H1 (cell line): ENCODE results near the gene SPTSSA. TPM values are rescaled to one million over a fixed set of nuclear protein-coding genes. Genes with fewer than 3 reads are reported as not detected.
A peak's percentile ranks its signal among the peaks of the same experiment; 100 is the strongest.

Experiments used
- CTCF ChIA-PET: fragments of 300-600 bp; sonication (Branson Sonifier 250); formaldehyde crosslinking; loops from one replicate; lab custom pipeline; 2021; ENCODE audit not compliant: partially characterized antibody; lab: Charles Lee
- POLR2A ChIA-PET: fragments of 300-600 bp; sonication (Branson Sonifier 250); formaldehyde crosslinking; loops from one replicate; lab custom pipeline; 2021; ENCODE audit warnings: inconsistent platforms; ENCODE audit not compliant: partially characterized antibody; lab: Charles Lee
- DNase-seq, 2 experiments: peaks; one replicate each; pipeline versions ENCODE4 v3.0.0 to v3.0.0-alpha.2; 2010 to 2022; ENCODE audit warnings: low spot score in 2 of 2, low read depth in 1 of 2, mixed read lengths in 1 of 2
- FAIRE-seq: peaks from 2 replicates; lab custom pipeline; 2011; peaks lifted over from hg19 to GRCh38; lab: Jason Lieb, UNC
- H2AFZ ChIP-seq: 2 replicates; pipeline ENCODE4 v1.8.1; 2012; ENCODE audit warnings: low read length, inconsistent platforms
- H2AK5ac ChIP-seq: 2 replicates; pipeline ENCODE4 v1.6.1; 2013; ENCODE audit warnings: low read depth, low read length
- H2BK120ac ChIP-seq: replicated peaks from 2 replicates; pipeline ENCODE3; 2013; ENCODE audit warnings: low read depth, low read length, inconsistent platforms
- H2BK12ac ChIP-seq: 2 replicates; pipeline ENCODE4 v1.6.1; 2013; ENCODE audit warnings: low read depth, low read length
- H2BK15ac ChIP-seq: 2 replicates; pipeline ENCODE4 v1.6.1; 2013; ENCODE audit warnings: low read length
- H2BK20ac ChIP-seq: 2 replicates; pipeline ENCODE4 v1.6.1; 2013; ENCODE audit warnings: low read length
- H2BK5ac ChIP-seq: 2 replicates; pipeline ENCODE4 v1.6.1; 2013; ENCODE audit warnings: low read depth, low read length
- H3K14ac ChIP-seq: 2 replicates; pipeline ENCODE4 v1.6.1; 2013; ENCODE audit warnings: inconsistent platforms; ENCODE audit not compliant: insufficient read length
- H3K18ac ChIP-seq: 2 replicates; pipeline ENCODE4 v1.6.1; 2013; ENCODE audit warnings: low read length; ENCODE audit errors: extremely low read depth
- H3K23ac ChIP-seq: 2 replicates; pipeline ENCODE4 v1.6.1; 2013; ENCODE audit warnings: inconsistent platforms; ENCODE audit not compliant: insufficient read length
- H3K23me2 ChIP-seq: 2 replicates; pipeline ENCODE4 v1.6.1; 2013; ENCODE audit warnings: low read depth, low read length
- H3K27ac ChIP-seq: 2 replicates; pipeline ENCODE4 v1.6.1; 2011; ENCODE audit warnings: low read depth, low read length, inconsistent platforms
- H3K27me3 ChIP-seq, 4 experiments: replicated peaks in 1 of 4; 1 replicate in 1 of 4; 2 replicates in 3 of 4; pipeline versions ENCODE4 v1.6.1 to v1.8.1; 2011 to 2013; ENCODE audit warnings: low read length in 3 of 4, mild to moderate bottlenecking in 3 of 4, inconsistent platforms in 2 of 4, mixed read lengths in 2 of 4, moderate library complexity in 1 of 4; ENCODE audit not compliant: control insufficient read depth in 3 of 4, insufficient read depth in 3 of 4; ENCODE audit errors: extremely low read depth in 1 of 4
- H3K36me3 ChIP-seq, 4 experiments: 2 replicates each; pipeline versions ENCODE4 v1.6.1 to v1.8.1; 2011 to 2013; ENCODE audit warnings: mild to moderate bottlenecking in 4 of 4, low read length in 3 of 4, moderate library complexity in 2 of 4, control low read depth in 1 of 4, inconsistent platforms in 1 of 4; ENCODE audit not compliant: insufficient read depth in 4 of 4, control insufficient read depth in 2 of 4
- H3K4ac ChIP-seq: replicated peaks from 2 replicates; pipeline ENCODE3; 2013; ENCODE audit warnings: low read length, low read depth, mixed read lengths, inconsistent platforms; ENCODE audit not compliant: insufficient read length
- H3K4me1 ChIP-seq, 4 experiments: replicated peaks in 1 of 4; 1 replicate in 1 of 4; 2 replicates in 3 of 4; pipeline versions ENCODE4 v1.6.1 to v1.8.1; 2011 to 2013; ENCODE audit warnings: low read length in 3 of 4, inconsistent platforms in 2 of 4, mixed read lengths in 1 of 4; ENCODE audit not compliant: insufficient read depth in 4 of 4, control insufficient read depth in 3 of 4
- H3K4me2 ChIP-seq, 2 experiments: 2 replicates each; pipeline versions ENCODE4 v1.6.1 to v1.8.1; 2011 to 2013; ENCODE audit warnings: low read depth in 2 of 2, low read length in 2 of 2, control low read depth in 1 of 2, inconsistent platforms in 1 of 2, mild to moderate bottlenecking in 1 of 2; ENCODE audit not compliant: insufficient read depth in 1 of 2
- H3K4me3 ChIP-seq, 4 experiments: fragments of 200-600, 300-600 bp in 1 of 4; sonication (generic), shearing (Covaris generic), sonication (Bioruptor Twin) in 1 of 4; 2 replicates each; pipeline versions ENCODE4 v1.5.1 to v1.8.1; 2011 to 2016; ENCODE audit warnings: low read length in 4 of 4, low read depth in 3 of 4, control low read depth in 2 of 4, inconsistent platforms in 2 of 4, mild to moderate bottlenecking in 2 of 4, mixed read lengths in 1 of 4, moderate library complexity in 1 of 4; ENCODE audit not compliant: insufficient read depth in 2 of 4; ENCODE audit errors: extremely low read depth in 1 of 4
- H3K56ac ChIP-seq: replicated peaks from 2 replicates; pipeline ENCODE3; 2013; ENCODE audit warnings: low read depth, mild to moderate bottlenecking, mixed read lengths, low read length, inconsistent platforms; ENCODE audit not compliant: insufficient read length
- H3K79me1 ChIP-seq: 2 replicates; pipeline ENCODE4 v1.6.1; 2013; ENCODE audit warnings: low read depth, low read length, control low read depth
- H3K79me2 ChIP-seq, 2 experiments: 2 replicates each; pipeline versions ENCODE4 v1.6.1 to v1.8.1; 2012 to 2013; ENCODE audit warnings: low read length in 2 of 2, mild to moderate bottlenecking in 2 of 2, inconsistent platforms in 1 of 2; ENCODE audit not compliant: insufficient read depth in 2 of 2, control insufficient read depth in 1 of 2
- H3K9ac ChIP-seq, 4 experiments: replicated peaks in 1 of 4; 1 replicate in 1 of 4; 2 replicates in 3 of 4; pipeline versions ENCODE4 v1.6.1 to v1.8.1; 2011 to 2013; ENCODE audit warnings: low read depth in 3 of 4, low read length in 3 of 4, control low read depth in 2 of 4, mild to moderate bottlenecking in 2 of 4, moderate library complexity in 2 of 4, inconsistent platforms in 1 of 4; ENCODE audit errors: extremely low read depth in 1 of 4
- H3K9me3 ChIP-seq, 2 experiments: 2 replicates each; pipeline versions ENCODE4 v1.6.1 to v1.8.1; 2012 to 2013; ENCODE audit warnings: mild to moderate bottlenecking in 2 of 2, moderate library complexity in 2 of 2, control low read depth in 1 of 2, inconsistent platforms in 1 of 2, low read depth in 1 of 2, low read length in 1 of 2, mixed read lengths in 1 of 2; ENCODE audit not compliant: insufficient read depth in 2 of 2
- H4K20me1 ChIP-seq, 2 experiments: replicated peaks in 1 of 2; 2 replicates each; pipeline versions ENCODE3 to v1.8.1; 2011 to 2013; ENCODE audit warnings: inconsistent platforms in 2 of 2, low read length in 2 of 2, mild to moderate bottlenecking in 1 of 2; ENCODE audit not compliant: insufficient read depth in 2 of 2, control insufficient read depth in 1 of 2
- H4K5ac ChIP-seq: 2 replicates; pipeline ENCODE4 v1.6.1; 2013; ENCODE audit warnings: low read length, low read depth, mixed read lengths, inconsistent platforms; ENCODE audit not compliant: insufficient read length
- H4K8ac ChIP-seq: 2 replicates; pipeline ENCODE4 v1.8.0; 2013; ENCODE audit warnings: mild to moderate bottlenecking, moderate library complexity, low read length, inconsistent platforms; ENCODE audit not compliant: insufficient read depth; ENCODE audit errors: extremely low read depth
- H4K91ac ChIP-seq: replicated peaks from 2 replicates; pipeline ENCODE3; 2013; ENCODE audit warnings: low read length, mixed read lengths, inconsistent platforms; ENCODE audit not compliant: insufficient read length
- ATF3 ChIP-seq: IDR thresholded peaks from 2 replicates; pipeline ENCODE4 v1.6.1; 2011; ENCODE audit warnings: low read depth, mild to moderate bottlenecking, low read length; ENCODE audit not compliant: insufficient read depth
- CHD2 ChIP-seq: IDR thresholded peaks from 2 replicates; pipeline ENCODE4 v1.6.1; 2012; ENCODE audit warnings: low read length, improper control_type of control experiment
- EP300 ChIP-seq, 2 experiments: IDR thresholded peaks; 1 replicate in 1 of 2; 2 replicates in 1 of 2; pipeline ENCODE4 v1.6.1; 2011 to 2012; ENCODE audit warnings: low read depth in 2 of 2, low read length in 2 of 2, mild to moderate bottlenecking in 2 of 2, borderline replicate concordance in 1 of 2, inconsistent platforms in 1 of 2, moderate library complexity in 1 of 2
- POU5F1 ChIP-seq: IDR thresholded peaks from 2 replicates; pipeline ENCODE4 v1.6.1; 2011; ENCODE audit warnings: low read depth, mild to moderate bottlenecking, low read length, moderate library complexity
- TAF7 ChIP-seq: optimal IDR thresholded peaks from 2 replicates; pipeline ENCODE3; 2011; ENCODE audit warnings: low read depth, mild to moderate bottlenecking, inconsistent platforms, low read length, moderate library complexity, borderline replicate concordance
- WGBS, 2 experiments: shearing (Covaris generic) in 1 of 2; methylation state at CpG; one replicate each; pipeline versions ENCODE4 v1.1.6 to v1.1.7; 2013 to 2015; ENCODE audit warnings: low lambda C conversion rate in 2 of 2, mixed read lengths in 2 of 2, inconsistent platforms in 1 of 2, low coverage in 1 of 2, missing lambda C conversion rate in 1 of 2; ENCODE audit not compliant: insufficient replicate concordance in 2 of 2, insufficient coverage in 1 of 2, insufficient read length in 1 of 2; ENCODE audit errors: extremely low coverage in 1 of 2, missing lambda C conversion rate in 1 of 2; 5-methylcytosine and 5-hydroxymethylcytosine counted together
- polyA plus RNA-seq, 7 experiments: library from polyadenylated mRNA; depleted of rRNA in 3 of 7; stranded (reverse) in 5 of 7; unstranded in 2 of 7; fragments of >200 nt in 5 of 7; fragments of 200-250 nt in 2 of 7; gene quantifications; 1 replicate in 5 of 7; 2 replicates in 1 of 7; 4 replicates in 1 of 7; pipeline versions ENCODE4 v1.2.1 to v1.2.3, GENCODE V29; 2011 to 2013; ENCODE audit warnings: missing spikeins in 2 of 7, mixed read lengths in 2 of 7
- total RNA-seq: library from RNA; stranded (reverse); fragmentation: NEBNext Ultra II Directional; extraction: Animal tissue kit (Norgen Biotek cat#: 25700); gene quantifications from 2 replicates; pipeline ENCODE4 v1.2.1, GENCODE V29; 2021

The SPTSSA gene
- total and polyA plus RNA-seq, 2 of the 8 experiments (the other 6 are each of a cell fraction or from before 2014, with no cell fraction given) = 24.9 to 28.5 TPM

DNA sequence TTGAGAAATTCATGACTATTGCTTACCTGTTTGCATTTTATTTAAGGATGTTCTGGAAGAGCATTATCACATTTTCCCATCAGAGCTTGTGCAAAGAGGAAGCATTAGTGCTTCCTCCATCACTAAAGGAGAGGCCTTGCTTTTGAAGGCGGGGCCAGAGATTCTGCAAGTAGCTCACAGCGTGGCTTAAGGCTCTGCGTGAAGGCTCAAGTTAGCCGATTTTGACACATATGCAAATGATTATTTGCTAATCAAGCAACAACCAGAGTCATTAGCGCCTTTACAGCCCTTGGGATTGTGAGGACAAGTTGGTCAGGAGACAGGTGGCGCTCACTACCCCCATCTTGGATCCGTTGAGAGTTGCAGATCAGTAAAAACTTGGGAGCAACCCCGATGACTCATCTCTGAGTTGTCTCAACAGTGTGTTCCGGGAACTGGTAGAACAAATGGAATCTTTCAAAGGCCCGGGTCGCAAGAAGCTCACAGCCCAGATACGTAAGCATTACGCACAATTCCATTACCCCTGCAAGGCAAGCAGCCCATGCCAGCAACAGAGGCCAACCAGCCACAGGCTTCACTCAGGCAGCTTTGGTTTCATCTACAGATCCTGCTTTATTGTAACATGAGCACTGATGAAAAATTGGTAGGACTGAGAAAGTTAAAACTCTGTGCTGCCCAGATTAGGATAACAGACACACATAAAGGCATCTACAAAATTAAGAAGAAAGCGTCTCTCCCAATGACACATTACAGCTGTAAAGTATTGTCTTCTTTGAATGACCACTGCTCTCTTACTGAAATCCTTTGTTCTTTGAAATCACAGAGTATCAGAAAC is 34.9 kb upstream of the SPTSSA start:
- POLR2A ChIA-PET = interaction anchor here (0.6 to 1.5 kb wide), 4 partner anchors 9 to 37 kb away, joined by 3 to 5 read pairs (median 3); partner anchors contain the start of gene SPTSSA
- H3K4me2 ChIP-seq = peak overlapping the region in 1 of 2 experiments; percentile 42; a peak in 1 of 4 replicates
- no peak overlapping the region for H4K5ac ChIP-seq
- peaks cover 0 to 4% (median 3%) of the 10 kb centered on the region in 4 experiments; a peak in 4 of 7 replicates for H3K4me1 ChIP-seq
- 0 out of 2 replicates have a peak overlapping the region, but pooled peaks have one; percentile 28 for H2BK12ac ChIP-seq
- H3K36me3 ChIP-seq = no peaks in the 10 kb centered on the region
- 41% methylated on average over 14 of the region's 14 CpGs; no CpG with 5 or more reads in 1 of the 2 experiments for WGBS, 2 experiments
- no peak overlapping the region for H3K4ac ChIP-seq
- H2BK20ac ChIP-seq = 0 out of 2 replicates have a peak overlapping the region, but pooled peaks have one; percentile 68
- H3K9ac ChIP-seq = peak overlapping the region in 1 of 4 experiments; percentile 13; a peak in 1 of 7 replicates
- no peak overlapping the region for H2AK5ac ChIP-seq
- peak; percentile 56 to 58 for DNase-seq
- H2BK5ac ChIP-seq = 0 out of 2 replicates have a peak overlapping the region, but pooled peaks have one; percentile 6
- no peaks in the 10 kb centered on the region for H3K23me2 ChIP-seq
- CTCF ChIA-PET = interaction anchor here (0.9 to 2.1 kb wide), 9 partner anchors 8 to 165 kb away, joined by 3 to 8 read pairs (median 4); no protein-coding TSS in a partner anchor
- H3K27me3 ChIP-seq = no peaks in the 10 kb centered on the region
- H2BK15ac ChIP-seq = 0 out of 2 replicates have a peak overlapping the region, but pooled peaks have one; percentile 48
- no peak overlapping the region for H2BK120ac ChIP-seq
- H4K8ac ChIP-seq = no peak overlapping the region
- no peaks in the 10 kb centered on the region for H3K9me3 ChIP-seq
- H3K79me1 ChIP-seq = no peaks in the 10 kb centered on the region
- no peak overlapping the region for H3K23ac ChIP-seq
- H3K14ac ChIP-seq = no peak overlapping the region
- H3K79me2 ChIP-seq = no peaks in the 10 kb centered on the region
- H4K20me1 ChIP-seq = no peaks in the 10 kb centered on the region
- no peak overlapping the region for H3K56ac ChIP-seq
- H3K18ac ChIP-seq = peak overlapping the region; percentile 26; the same call in 1 of the 2 replicates
- peak overlapping the region; percentile 20 for H4K91ac ChIP-seq
- peak overlapping the region; percentile 68 for H2AFZ ChIP-seq
- no peak overlapping the region for H3K4me3 ChIP-seq
- H3K27ac ChIP-seq = no peak overlapping the region
- FAIRE-seq = no peak
- no peak for TF ChIP-seq EP300 (IDR thresholded peaks at IDR 0.05; ENCODE audit: borderline replicate concordance in 1 of 2, low read depth in 2 of 2, low read length in 2 of 2)
- TF ChIP-seq CHD2 = no peak
- TF ChIP-seq POU5F1 = no peak
- TF ChIP-seq ATF3 = no peak
- TF ChIP-seq TAF7 = no peak
